ENCODE data around the gene MBNL2.

The MBNL2 gene

DNA sequence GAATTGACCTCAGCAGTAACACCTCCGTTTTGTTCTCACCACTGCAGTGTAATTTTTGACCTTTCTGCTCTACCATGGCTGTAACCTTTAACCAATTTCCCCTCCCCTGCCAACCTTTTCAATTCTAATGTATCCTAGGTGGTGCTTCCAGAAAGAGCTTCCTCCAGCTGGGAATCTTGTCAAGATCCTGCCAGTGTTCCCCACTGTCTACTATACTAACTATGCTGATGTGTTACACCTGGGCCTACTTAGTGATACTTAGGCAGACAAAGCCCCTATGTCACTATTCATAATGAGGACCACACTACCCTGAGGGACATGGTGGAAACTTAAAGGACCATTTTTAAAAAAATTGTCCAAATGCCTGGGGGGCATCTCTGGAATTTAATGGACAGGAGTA is 41.0 kb downstream of the MBNL2 start:
- DNase-seq (ENCODE audit: low read depth) = no peak
- H3K4me3 ChIP-seq (ENCODE audit: control insufficient read depth, low read depth, low read length) = no peak overlapping the region
- no peak for TF ChIP-seq CTCF (IDR thresholded peaks at IDR 0.05; ENCODE audit: control insufficient read depth, insufficient read depth, low read depth, low read length, missing control alignments)

GRCh38 chr13:97264663-97265062 is 42.5 kb downstream of the MBNL2 start:
- no peak for DNase-seq (ENCODE audit: low read depth)
- TF ChIP-seq CTCF (IDR thresholded peaks at IDR 0.05; ENCODE audit: control insufficient read depth, insufficient read depth, low read depth, low read length, missing control alignments) = no peak

GRCh38 chr13:97266332-97266731 is 44.2 kb downstream of the MBNL2 start:
- H3K4me3 ChIP-seq (ENCODE audit: control insufficient read depth, low read depth, low read length) = no peak overlapping the region
- TF ChIP-seq CTCF (IDR thresholded peaks at IDR 0.05; ENCODE audit: control insufficient read depth, insufficient read depth, low read depth, low read length, missing control alignments) = no peak
- no peak for DNase-seq (ENCODE audit: low read depth)

More at GRCh38 chr13:97264663-97265062, 42.5 kb downstream of the MBNL2 start:
- no peak overlapping the region for H3K4me3 ChIP-seq (ENCODE audit: control insufficient read depth, low read depth, low read length)

- no peak for DNase-seq (ENCODE audit: low read depth)
- no peak for TF ChIP-seq CTCF (IDR thresholded peaks at IDR 0.05; ENCODE audit: control insufficient read depth, insufficient read depth, low read depth, low read length, missing control alignments)
- no peak overlapping the region for H3K4me3 ChIP-seq (ENCODE audit: control insufficient read depth, low read depth, low read length)
These were observed 44.8 kb downstream of the MBNL2 start for GRCh38 chr13:97266772-97267417.

DNA sequence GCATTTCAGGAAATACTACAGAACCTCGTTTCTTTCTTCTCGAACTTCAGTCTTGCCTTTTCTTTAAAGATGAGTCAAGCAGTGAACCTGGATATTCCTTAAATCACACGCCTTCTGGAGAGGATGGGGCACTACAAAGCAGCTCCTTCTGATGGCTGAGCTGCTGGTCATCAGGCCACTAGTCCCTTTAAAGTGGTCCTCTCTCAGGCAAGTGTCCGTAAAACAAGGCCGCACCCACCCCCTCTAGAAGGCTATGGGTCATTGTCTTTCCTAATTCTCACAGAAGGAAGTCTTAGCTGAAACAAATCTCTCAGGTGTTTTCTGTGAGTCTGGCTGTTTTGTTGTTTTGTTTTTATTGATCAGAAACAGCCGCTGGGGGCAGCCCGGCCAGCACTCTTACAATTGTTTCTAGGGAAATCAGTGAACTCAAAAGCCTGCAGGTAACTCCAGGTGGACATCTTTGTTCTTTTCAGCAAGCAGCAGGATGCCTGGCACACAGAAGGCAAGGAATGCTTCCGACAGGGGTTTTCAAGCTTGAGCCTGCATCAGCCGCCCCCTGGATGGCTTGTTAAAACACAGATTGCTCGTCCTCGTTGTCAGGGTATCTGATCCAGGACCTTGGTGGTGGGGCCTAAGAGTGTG is 45.4 kb downstream of the MBNL2 start:
- no peak overlapping the region for H3K4me3 ChIP-seq (ENCODE audit: control insufficient read depth, low read depth, low read length)
- no peak for TF ChIP-seq CTCF (IDR thresholded peaks at IDR 0.05; ENCODE audit: control insufficient read depth, insufficient read depth, low read depth, low read length, missing control alignments)
- no peak for DNase-seq (ENCODE audit: low read depth)

DNA sequence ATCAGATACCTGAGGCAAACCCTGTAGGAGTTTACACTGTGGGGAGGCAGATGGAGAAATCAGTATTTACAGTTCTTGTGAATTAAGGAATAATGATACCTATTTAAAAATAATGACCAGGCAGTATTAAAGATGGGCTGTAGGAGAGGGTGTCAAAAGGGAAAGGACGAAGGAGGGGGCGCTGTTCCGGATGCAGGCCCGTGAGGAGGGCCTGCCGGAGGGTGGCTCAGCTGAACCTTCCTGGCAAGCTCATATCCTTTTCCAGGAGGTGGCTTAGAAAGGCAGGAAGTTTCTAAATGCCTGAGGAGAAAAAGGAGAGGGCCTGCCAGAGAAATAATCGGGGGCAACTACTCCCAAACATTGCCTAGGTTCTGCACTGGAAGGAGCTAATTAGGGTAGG is 46.6 kb downstream of the MBNL2 start:
- TF ChIP-seq CTCF (IDR thresholded peaks at IDR 0.05; ENCODE audit: control insufficient read depth, insufficient read depth, low read depth, low read length, missing control alignments) = no peak
- no peak for DNase-seq (ENCODE audit: low read depth)
- H3K4me3 ChIP-seq (ENCODE audit: control insufficient read depth, low read depth, low read length) = no peak overlapping the region
